AG04450 (cell line): ENCODE results near the gene KRTAP22-1. TPM values are rescaled to one million over a fixed set of nuclear protein-coding genes. Genes with fewer than 3 reads are reported as not detected.

Experiments used
- CTCF ChIA-PET: fragments of 300-600, 350-600 bp; formaldehyde crosslinking; extraction: SDS; loops from one replicate; lab custom pipeline; 2022; ENCODE audit warnings: antibody characterized with exemption, inconsistent platforms; lab: Charles Lee
- POLR2A ChIA-PET: fragments of 350-600 bp; formaldehyde crosslinking; extraction: SDS; loops from one replicate; lab custom pipeline; 2021; ENCODE audit warnings: antibody characterized with exemption, inconsistent platforms; lab: Yijun Ruan, JAX
- DNase-seq: peaks from one replicate; pipeline ENCODE4 v3.0.0-alpha.2; 2011; ENCODE audit warnings: low read depth, low spot score
- H3K27ac ChIP-seq: one replicate; pipeline ENCODE4 v1.5.1; 2012; ENCODE audit warnings: low read depth, low read length, control low read depth
- H3K27me3 ChIP-seq: one replicate; pipeline ENCODE4 v1.6.0; 2012; ENCODE audit warnings: low read length; ENCODE audit not compliant: control insufficient read depth, insufficient read depth
- H3K4me3 ChIP-seq: 2 replicates; pipeline ENCODE4 v1.5.1; 2011; ENCODE audit warnings: mild to moderate bottlenecking, low read depth, low read length, control low read depth
- H3K9me3 ChIP-seq: 2 replicates; pipeline ENCODE4 v1.5.1; 2012; ENCODE audit warnings: low read length; ENCODE audit not compliant: control insufficient read depth, insufficient read depth
- CTCF ChIP-seq: IDR thresholded peaks from 2 replicates; pipeline ENCODE4 v1.5.1; 2011; ENCODE audit warnings: low read depth, low read length, control low read depth, inconsistent platforms
- polyA plus RNA-seq: library from polyadenylated mRNA; depleted of rRNA; stranded (reverse); fragments of >200 nt; gene quantifications from 2 replicates; pipeline ENCODE4 v1.2.3, GENCODE V29; 2011

KRTAP22-1 gene
- polyA plus RNA-seq, 1 experiment, result not detected

GRCh38 chr21:30620080-30620479, 19.2 kb downstream of the KRTAP22-1 start:
- DNase-seq, result no peak
- TF ChIP-seq CTCF, result no peak
- POLR2A ChIA-PET, result no interaction called here
- no peak overlapping the region for H3K4me3 ChIP-seq
- no peak overlapping the region for H3K27ac ChIP-seq
- CTCF ChIA-PET, result no interaction called here
- H3K27me3 ChIP-seq, result no peaks in the 10 kb centered on the region
- peaks cover 26% of the 10 kb centered on the region for H3K9me3 ChIP-seq

DNA sequence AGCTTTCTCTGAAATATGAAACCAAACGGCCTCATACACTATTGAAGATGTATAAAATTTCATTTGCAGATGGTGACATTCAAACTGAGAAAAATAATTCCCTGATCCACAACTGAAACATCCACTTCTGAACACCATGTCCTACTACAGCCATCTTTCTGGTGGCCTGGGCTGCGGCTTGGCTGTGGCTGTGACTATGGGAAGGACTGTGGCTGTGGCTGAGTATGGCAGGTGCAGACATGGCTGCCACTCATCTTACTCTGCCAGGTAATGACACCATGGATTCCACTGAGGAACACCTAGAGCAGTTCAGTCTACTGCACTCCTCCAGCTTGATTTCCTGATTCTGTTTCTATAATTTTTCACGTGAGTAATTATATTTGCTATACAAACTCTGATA, 19.6 kb downstream of the KRTAP22-1 start, which contains the start of gene KRTAP20-4:
KRTAP20-4 (plus strand) TSS at position 106 of the 400 bp plus-strand sequence.
- Histone ChIP-seq H3K27me3 (no peaks in the 10 kb centered on the region), H3K9me3 (peaks cover 30% of the 10 kb centered on the region), H3K4me3 (no peak within 1 kb of the TSS), H3K27ac (no peak within 1 kb of the TSS)
- CTCF ChIA-PET, result no interaction called here
- POLR2A ChIA-PET, result no interaction called here
- TF ChIP-seq CTCF, result no peak
- DNase-seq, result no peak

DNA sequence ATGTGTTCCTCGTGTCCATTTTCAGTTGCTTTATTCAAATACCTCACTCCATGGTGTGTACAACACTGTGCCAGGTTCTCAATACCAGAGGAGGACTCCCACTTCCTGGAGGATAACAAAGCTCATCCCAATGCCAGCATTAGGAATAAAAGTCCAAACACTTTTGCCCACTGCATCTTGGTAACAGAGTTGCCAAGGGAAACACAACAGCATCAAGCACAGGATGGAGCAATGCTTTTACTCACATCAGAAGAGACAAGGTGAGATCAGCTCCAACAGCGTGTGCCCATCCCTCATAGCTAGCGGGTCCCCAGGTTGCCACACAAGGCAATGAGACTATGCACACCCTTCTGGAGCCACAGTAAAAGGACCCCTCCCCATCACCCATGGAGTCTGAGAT, 22.5 kb downstream of the KRTAP22-1 start:
- Histone ChIP-seq H3K27me3 (no peaks in the 10 kb centered on the region), H3K4me3 (no peak overlapping the region), H3K27ac (no peak overlapping the region), H3K9me3 (peaks cover 37% of the 10 kb centered on the region)
- DNase-seq, result no peak
- ChIA-PET CTCF (no interaction called here), POLR2A (no interaction called here)
- no peak for TF ChIP-seq CTCF

GRCh38 chr21:30625449-30626165, 24.7 kb downstream of the KRTAP22-1 start:
- POLR2A ChIA-PET, result no interaction called here
- CTCF ChIA-PET, result no interaction called here
- no peak for TF ChIP-seq CTCF
- no peak for DNase-seq
- Histone ChIP-seq H3K9me3 (peaks cover 39% of the 10 kb centered on the region), H3K27me3 (no peaks in the 10 kb centered on the region), H3K27ac (no peak overlapping the region), H3K4me3 (no peak overlapping the region)

- TF ChIP-seq CTCF, result no peak
- Histone ChIP-seq H3K27ac (no peak overlapping the region), H3K9me3 (peaks cover 34% of the 10 kb centered on the region), H3K27me3 (no peaks in the 10 kb centered on the region), H3K4me3 (no peak overlapping the region)
- no peak for DNase-seq
- ChIA-PET CTCF (no interaction called here), POLR2A (no interaction called here)
Observed at GRCh38 chr21:30628109-30628508, 27.2 kb downstream of the KRTAP22-1 start.
